ENCODE measurements around the gene XRCC4.
"Not testable (repeated sequence)": the region's sequence is repeated elsewhere in the genome, so short reads cannot be mapped to it uniquely, and the experiment has no call there.

Gene XRCC4

GRCh38 chr5:83353231-83353630 is 275.9 kb downstream of the XRCC4 start:
- DNase-seq (ENCODE audit: low read depth) = no peak

GRCh38 chr5:83353774-83354173 is 276.4 kb downstream of the XRCC4 start:
- DNase-seq (ENCODE audit: low read depth) = no peak

- DNase-seq (ENCODE audit: low read depth) = no peak
Measured at GRCh38 chr5:83354958-83355357, 277.6 kb downstream of the XRCC4 start.

GRCh38 chr5:83355482-83356014 is 278.2 kb downstream of the XRCC4 start:
- DNase-seq (ENCODE audit: low read depth) = not testable (repeated sequence)

GRCh38 chr5:83357621-83358231 is 280.4 kb downstream of the XRCC4 start:
- no peak for DNase-seq (ENCODE audit: low read depth)

- no peak for DNase-seq (ENCODE audit: low read depth)
Measured at GRCh38 chr5:83360573-83360972, 283.2 kb downstream of the XRCC4 start.

GRCh38 chr5:83362526-83362925 is 285.2 kb downstream of the XRCC4 start:
- no peak for DNase-seq (ENCODE audit: low read depth)

GRCh38 chr5:83363111-83363885 is 286.0 kb downstream of the XRCC4 start:
- no peak for DNase-seq (ENCODE audit: low read depth)

GRCh38 chr5:83363886-83364275 is 286.5 kb downstream of the XRCC4 start:
- DNase-seq (ENCODE audit: low read depth) = no peak

GRCh38 chr5:83364312-83365299 is 287.3 kb downstream of the XRCC4 start:
- DNase-seq (ENCODE audit: low read depth) = no peak

GRCh38 chr5:83368319-83368718 is 291.0 kb downstream of the XRCC4 start:
- DNase-seq (ENCODE audit: low read depth) = peak; percentile 61

- DNase-seq (ENCODE audit: low read depth) = no peak
Measured at GRCh38 chr5:83368835-83369234, 291.5 kb downstream of the XRCC4 start.

GRCh38 chr5:83370957-83371356 is 293.6 kb downstream of the XRCC4 start:
- DNase-seq (ENCODE audit: low read depth) = no peak

- no peak for DNase-seq (ENCODE audit: low read depth)
Measured at GRCh38 chr5:83371726-83372125, 294.4 kb downstream of the XRCC4 start.

- peak; percentile 17 for DNase-seq (ENCODE audit: low read depth)
Measured at GRCh38 chr5:83374547-83374946, 297.2 kb downstream of the XRCC4 start.

GRCh38 chr5:83375049-83375745 is 297.9 kb downstream of the XRCC4 start:
- DNase-seq (ENCODE audit: low read depth) = no peak

- no peak for DNase-seq (ENCODE audit: low read depth)
Measured at GRCh38 chr5:83376461-83376860, 299.1 kb downstream of the XRCC4 start.

- DNase-seq (ENCODE audit: low read depth) = peak; percentile 56
Measured at GRCh38 chr5:83377131-83377865, 300.0 kb downstream of the XRCC4 start.

GRCh38 chr5:83378624-83379289 is 301.4 kb downstream of the XRCC4 start:
- DNase-seq (ENCODE audit: low read depth) = no peak

GRCh38 chr5:83385812-83386211 is 308.5 kb downstream of the XRCC4 start:
- no peak for DNase-seq (ENCODE audit: low read depth)
